ENCODE data around the gene CORO7. TPM values are rescaled to one million over a fixed set of nuclear protein-coding genes. Genes with fewer than 3 reads are reported as not detected.
"Not testable (repeated sequence)": the region's sequence is repeated elsewhere in the genome, so short reads cannot be mapped to it uniquely, and the experiment has no call there.

Gene CORO7
- total and polyA plus RNA-seq, 2 donors (not counting 1 experiment from before 2014, with no cell fraction given): 117 to 230 TPM

DNA sequence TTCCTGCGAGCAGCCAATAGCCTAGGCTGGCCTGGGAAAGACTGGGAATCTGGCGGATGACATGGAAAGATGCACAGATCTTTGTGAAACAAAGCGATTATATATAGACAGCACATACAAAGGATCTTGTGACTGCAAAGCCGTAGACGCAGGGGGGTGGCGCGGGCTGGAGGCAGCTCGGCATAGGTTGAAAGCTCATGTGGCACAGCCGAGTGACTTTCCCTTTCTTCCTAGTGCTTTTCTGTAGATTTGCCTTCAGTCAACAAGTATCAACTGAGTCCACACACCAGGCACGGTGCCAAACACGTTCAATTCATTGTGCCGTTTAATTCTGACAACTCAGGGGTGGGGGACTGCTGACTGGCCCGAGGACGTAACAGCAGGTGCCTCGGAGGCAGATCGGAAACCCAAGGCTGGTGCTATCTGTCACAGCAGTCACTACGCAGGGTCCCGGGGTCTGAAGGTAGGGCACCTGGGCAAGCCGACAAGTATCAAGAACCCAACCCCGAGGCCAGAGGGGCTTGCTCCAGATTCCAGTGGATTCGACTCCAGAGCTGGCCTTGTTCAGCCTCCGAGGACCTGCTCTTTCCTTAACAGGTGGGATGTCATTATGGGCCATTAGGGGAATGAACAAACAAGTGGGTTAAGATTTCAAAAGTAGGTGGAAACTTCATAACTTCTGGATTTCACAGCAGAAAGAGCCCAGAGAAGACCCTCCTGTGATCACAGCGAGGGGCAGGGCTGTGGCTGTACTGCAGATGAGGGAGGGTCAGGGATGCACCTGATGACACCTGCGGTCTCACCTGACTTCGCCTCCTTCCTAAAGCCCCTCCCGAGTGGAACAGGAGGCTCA, 71.2 kb downstream of the CORO7 start:
- Mint-ChIP-seq H3K27ac (no peak overlapping the region), H3K4me3 (no peak overlapping the region), H3K27me3 (no peaks in the 10 kb centered on the region), H3K4me1 (peaks cover 12% of the 10 kb centered on the region), H3K9me3 (ENCODE audit: insufficient read depth) (no peaks in the 10 kb centered on the region)
- Histone ChIP-seq H3K4me3 (ENCODE audit: control extremely low read depth in 1 of 5, extremely low read depth in 1 of 5, insufficient read depth in 1 of 5, low read depth in 2 of 5, low read length in 4 of 5) (no peak overlapping the region), H2AFZ (ENCODE audit: insufficient read depth, low read depth, low read length, poor library complexity, severe bottlenecking) (no peak overlapping the region), H3K27ac (ENCODE audit: low read length in 2 of 2) (no peak overlapping the region), H3K9me3 (ENCODE audit: control extremely low read depth in 1 of 3, control insufficient read depth in 2 of 3, insufficient read depth in 1 of 3, low read length in 2 of 3) (no peaks in the 10 kb centered on the region), H3K79me2 (ENCODE audit: control insufficient read depth, insufficient read depth, low read length) (peaks cover 70% of the 10 kb centered on the region), H3K27me3 (replicated peaks in 1 of 4; ENCODE audit: control extremely low read depth in 1 of 4, control insufficient read depth in 3 of 4, insufficient read depth in 4 of 4, low read length in 3 of 4) (no peaks in the 10 kb centered on the region), H3K36me3 (replicated peaks in 1 of 2; ENCODE audit: control extremely low read depth in 1 of 2, control insufficient read depth in 1 of 2, extremely low read depth in 1 of 2, insufficient read depth in 2 of 2, low read length in 1 of 2) (peaks cover 1 to 4% of the 10 kb centered on the region in 2 experiments), H3K4me2 (replicated peaks; ENCODE audit: low read depth, low read length, poor library complexity, severe bottlenecking) (no peak overlapping the region), H4K20me1 (ENCODE audit: control insufficient read depth, insufficient read depth, low read length, poor library complexity, severe bottlenecking) (peaks cover 67% of the 10 kb centered on the region), H3K4me1 (ENCODE audit: control insufficient read depth in 2 of 2, insufficient read depth in 2 of 2, low read length in 2 of 2) (peaks cover 6 to 7% of the 10 kb centered on the region in 2 donors), H3K9ac (ENCODE audit: low read length) (no peak overlapping the region)
- intact Hi-C loops (cut with micrococcal nuclease): no loop called here
- CTCF ChIA-PET: interaction anchor here (1.0 to 2.0 kb wide), 4 partner anchors 14 to 58 kb away, joined by 4 to 7 read pairs (median 4); no protein-coding TSS in a partner anchor
- WGBS (ENCODE audit: insufficient coverage): 96% methylated on average over 23 of the region's 26 CpGs
- POLR2A ChIA-PET: no interaction called here
- DNase-seq (no peak), ATAC-seq (ENCODE audit: low read depth) (no peak)
- no peak for TF ChIP-seq EZH2 (IDR thresholded peaks at IDR 0.05; ENCODE audit: borderline replicate concordance, insufficient read depth, low read depth, low read length, poor library complexity, severe bottlenecking)
- TF ChIP-seq, protein P1, sequence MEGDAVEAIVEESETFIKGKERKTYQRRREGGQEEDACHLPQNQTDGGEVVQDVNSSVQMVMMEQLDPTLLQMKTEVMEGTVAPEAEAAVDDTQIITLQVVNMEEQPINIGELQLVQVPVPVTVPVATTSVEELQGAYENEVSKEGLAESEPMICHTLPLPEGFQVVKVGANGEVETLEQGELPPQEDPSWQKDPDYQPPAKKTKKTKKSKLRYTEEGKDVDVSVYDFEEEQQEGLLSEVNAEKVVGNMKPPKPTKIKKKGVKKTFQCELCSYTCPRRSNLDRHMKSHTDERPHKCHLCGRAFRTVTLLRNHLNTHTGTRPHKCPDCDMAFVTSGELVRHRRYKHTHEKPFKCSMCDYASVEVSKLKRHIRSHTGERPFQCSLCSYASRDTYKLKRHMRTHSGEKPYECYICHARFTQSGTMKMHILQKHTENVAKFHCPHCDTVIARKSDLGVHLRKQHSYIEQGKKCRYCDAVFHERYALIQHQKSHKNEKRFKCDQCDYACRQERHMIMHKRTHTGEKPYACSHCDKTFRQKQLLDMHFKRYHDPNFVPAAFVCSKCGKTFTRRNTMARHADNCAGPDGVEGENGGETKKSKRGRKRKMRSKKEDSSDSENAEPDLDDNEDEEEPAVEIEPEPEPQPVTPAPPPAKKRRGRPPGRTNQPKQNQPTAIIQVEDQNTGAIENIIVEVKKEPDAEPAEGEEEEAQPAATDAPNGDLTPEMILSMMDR (IDR thresholded peaks at IDR 0.05): no peak

- H3K27me3 Mint-ChIP-seq; DNase-seq; H3K4me1 ChIP-seq (ENCODE audit: control insufficient read depth in 2 of 2, insufficient read depth in 2 of 2, low read length in 2 of 2); H3K27me3 ChIP-seq (replicated peaks in 1 of 4; ENCODE audit: control extremely low read depth in 1 of 4, control insufficient read depth in 3 of 4, insufficient read depth in 4 of 4, low read length in 3 of 4); intact Hi-C loops (cut with micrococcal nuclease); H3K4me3 Mint-ChIP-seq; H3K4me2 ChIP-seq (replicated peaks; ENCODE audit: low read depth, low read length, poor library complexity, severe bottlenecking); H3K4me1 Mint-ChIP-seq; H3K27ac Mint-ChIP-seq; H3K9me3 ChIP-seq (ENCODE audit: control extremely low read depth in 1 of 3, control insufficient read depth in 2 of 3, insufficient read depth in 1 of 3, low read length in 2 of 3); CTCF ChIA-PET; ATAC-seq (ENCODE audit: low read depth); H3K9me3 Mint-ChIP-seq (ENCODE audit: insufficient read depth); H3K4me3 ChIP-seq (ENCODE audit: control extremely low read depth in 1 of 5, extremely low read depth in 1 of 5, insufficient read depth in 1 of 5, low read depth in 2 of 5, low read length in 4 of 5); H2AFZ ChIP-seq (ENCODE audit: insufficient read depth, low read depth, low read length, poor library complexity, severe bottlenecking); POLR2A ChIA-PET; H3K9ac ChIP-seq (ENCODE audit: low read length); H3K36me3 ChIP-seq (replicated peaks in 1 of 2; ENCODE audit: control extremely low read depth in 1 of 2, control insufficient read depth in 1 of 2, extremely low read depth in 1 of 2, insufficient read depth in 2 of 2, low read length in 1 of 2): not testable (repeated sequence)
- peak overlapping the region in 1 of 2 donors; percentile 56 for H3K27ac ChIP-seq (ENCODE audit: low read length in 2 of 2)
- WGBS (ENCODE audit: insufficient coverage): 72% methylated on average over 3 of the region's 10 CpGs
- H3K79me2 ChIP-seq (ENCODE audit: control insufficient read depth, insufficient read depth, low read length): peaks cover 70% of the 10 kb centered on the region
- peaks cover 62% of the 10 kb centered on the region for H4K20me1 ChIP-seq (ENCODE audit: control insufficient read depth, insufficient read depth, low read length, poor library complexity, severe bottlenecking)
Measured at GRCh38 chr16:4344300-4344982, 72.0 kb downstream of the CORO7 start.
